OCI-LY3 (cell line): ENCODE data around the gene SLC38A2.

ENCODE experiments used
- H2AFZ ChIP-seq: fragments of 200-600, 300-600 bp; shearing (Covaris generic); 2 replicates; pipeline ENCODE4 v1.6.0; 2014; ENCODE audit warnings: antibody characterized with exemption, low read depth, low read length
- H3K27ac ChIP-seq: fragments of 200-600, 300-600 bp; sonication (generic); 2 replicates; pipeline ENCODE4 v1.5.1; 2014; ENCODE audit warnings: mild to moderate bottlenecking, low read length, moderate library complexity, mixed read lengths
- H3K27me3 ChIP-seq: fragments of 200-600, 300-600 bp; sonication (generic); 2 replicates; pipeline ENCODE4 v1.6.1; 2014; ENCODE audit warnings: low read depth, low read length, mixed read lengths
- H3K36me3 ChIP-seq: fragments of 200-600, 300-600 bp; sonication (generic); replicated peaks from 2 replicates; pipeline ENCODE3; 2014; ENCODE audit warnings: low read depth, low read length, mixed read lengths
- H3K4me1 ChIP-seq: fragments of 300-600, 200-600 bp; sonication (generic); 2 replicates; pipeline ENCODE4 v1.6.1; 2014; ENCODE audit warnings: low read length, mixed read lengths
- H3K4me2 ChIP-seq: fragments of 200-600, 300-600 bp; sonication (generic); 2 replicates; pipeline ENCODE4 v1.6.1; 2014; ENCODE audit warnings: low read length, mixed read lengths
- H3K4me3 ChIP-seq: fragments of 300-600, 200-600 bp; sonication (generic); 2 replicates; pipeline ENCODE4 v1.5.1; 2014; ENCODE audit warnings: antibody characterized with exemption, mild to moderate bottlenecking, low read length, moderate library complexity
- H3K79me2 ChIP-seq: fragments of 300-600, 200-600 bp; shearing (Covaris generic); 2 replicates; pipeline ENCODE4 v1.6.1; 2014; ENCODE audit warnings: mild to moderate bottlenecking, low read length, mixed read lengths
- H3K9ac ChIP-seq: fragments of 300-600, 200-600 bp; shearing (Covaris generic); 2 replicates; pipeline ENCODE4 v1.6.0; 2014; ENCODE audit warnings: mild to moderate bottlenecking, low read length, moderate library complexity
- H3K9me3 ChIP-seq: fragments of 200-600, 300-600 bp; shearing (Covaris generic); 2 replicates; pipeline ENCODE4 v1.6.1; 2014; ENCODE audit warnings: low read length, mixed read lengths; ENCODE audit not compliant: insufficient read depth
- H4K20me1 ChIP-seq: fragments of 200-600, 300-600 bp; sonication (generic); 2 replicates; pipeline ENCODE4 v1.6.1; 2016; ENCODE audit warnings: low read length, mixed read lengths; ENCODE audit not compliant: insufficient read depth
- CTCF ChIP-seq: fragments of 200-600, 300-600 bp; sonication (generic); IDR thresholded peaks from 2 replicates; pipeline ENCODE4 v1.5.1; 2014; ENCODE audit warnings: antibody characterized with exemption, low read length, low read depth
- EZH2phosphoT487 ChIP-seq: fragments of 200-600 bp; shearing (Covaris generic); IDR thresholded peaks from 2 replicates; pipeline ENCODE4 v1.6.1; 2018; ENCODE audit warnings: antibody characterized with exemption, mixed run types, low read depth

Gene SLC38A2

DNA sequence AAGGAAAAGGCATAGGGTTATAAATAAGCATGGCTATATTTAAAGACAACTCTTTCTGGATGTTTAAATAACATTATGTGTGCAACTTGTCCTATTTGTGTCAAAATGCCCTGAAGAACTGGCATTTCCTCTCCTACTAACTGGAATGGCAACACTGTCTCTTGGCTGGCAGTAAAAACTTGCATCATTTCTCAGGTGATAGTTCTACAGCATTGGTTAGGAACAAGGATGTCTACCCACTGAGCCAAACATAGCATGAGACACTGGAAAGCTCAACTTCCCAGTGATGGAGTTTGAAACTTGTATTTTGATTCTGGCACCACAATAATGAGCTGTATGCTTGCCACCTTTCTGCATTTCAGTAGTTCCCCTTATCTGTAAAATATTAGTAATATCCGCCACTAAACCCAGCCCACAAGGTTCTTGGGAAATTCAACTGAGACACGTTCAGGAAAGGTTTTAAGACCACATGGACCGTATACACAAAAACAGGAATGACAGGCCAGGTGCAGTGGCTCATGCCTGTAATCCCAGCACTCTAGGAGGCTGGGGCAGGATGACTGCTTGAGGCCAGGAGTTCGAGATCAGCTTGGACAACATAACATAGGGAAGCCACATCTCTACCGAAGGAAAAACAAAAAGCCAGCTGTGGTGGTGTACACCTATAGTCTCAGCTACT is 5.1 kb downstream of the SLC38A2 start:
- H3K4me3 ChIP-seq = no peak overlapping the region
- no peak for TF ChIP-seq EZH2phosphoT487
- no peak for TF ChIP-seq CTCF
- peaks cover 91% of the 10 kb centered on the region for H3K36me3 ChIP-seq
- H3K27ac ChIP-seq = no peak overlapping the region
- H3K9me3 ChIP-seq = no peaks in the 10 kb centered on the region
- no peak overlapping the region for H2AFZ ChIP-seq
- H3K27me3 ChIP-seq = no peaks in the 10 kb centered on the region
- H3K9ac ChIP-seq = no peak overlapping the region
- no peak overlapping the region for H3K4me2 ChIP-seq
- peaks cover 75% of the 10 kb centered on the region for H3K79me2 ChIP-seq
- peaks cover 80% of the 10 kb centered on the region for H3K4me1 ChIP-seq
- H4K20me1 ChIP-seq = peaks cover 86% of the 10 kb centered on the region

- H3K9me3 ChIP-seq = no peaks in the 10 kb centered on the region
- peaks cover 67% of the 10 kb centered on the region for H3K79me2 ChIP-seq
- peaks cover 87% of the 10 kb centered on the region for H3K4me1 ChIP-seq
- H3K27me3 ChIP-seq = no peaks in the 10 kb centered on the region
- H3K36me3 ChIP-seq = peaks cover 97% of the 10 kb centered on the region
- H3K4me2 ChIP-seq = no peak overlapping the region
- H3K27ac ChIP-seq = no peak overlapping the region
- no peak overlapping the region for H3K4me3 ChIP-seq
- no peak overlapping the region for H3K9ac ChIP-seq
- H4K20me1 ChIP-seq = peaks cover 93% of the 10 kb centered on the region
- TF ChIP-seq CTCF (no peak), EZH2phosphoT487 (no peak)
- H2AFZ ChIP-seq = no peak overlapping the region
Observed at GRCh38 chr12:46366771-46367170, 5.8 kb downstream of the SLC38A2 start.

GRCh38 chr12:46365951-46366379 is 6.6 kb downstream of the SLC38A2 start:
- no peak overlapping the region for H3K4me2 ChIP-seq
- H3K4me1 ChIP-seq = peaks cover 95% of the 10 kb centered on the region
- TF ChIP-seq CTCF (no peak), EZH2phosphoT487 (no peak)
- peaks cover 59% of the 10 kb centered on the region for H3K79me2 ChIP-seq
- H3K9me3 ChIP-seq = no peaks in the 10 kb centered on the region
- no peaks in the 10 kb centered on the region for H3K27me3 ChIP-seq
- peaks cover 99% of the 10 kb centered on the region for H3K36me3 ChIP-seq
- no peak overlapping the region for H3K9ac ChIP-seq
- H3K27ac ChIP-seq = no peak overlapping the region
- peaks cover 99% of the 10 kb centered on the region for H4K20me1 ChIP-seq
- no peak overlapping the region for H3K4me3 ChIP-seq
- no peak overlapping the region for H2AFZ ChIP-seq

DNA sequence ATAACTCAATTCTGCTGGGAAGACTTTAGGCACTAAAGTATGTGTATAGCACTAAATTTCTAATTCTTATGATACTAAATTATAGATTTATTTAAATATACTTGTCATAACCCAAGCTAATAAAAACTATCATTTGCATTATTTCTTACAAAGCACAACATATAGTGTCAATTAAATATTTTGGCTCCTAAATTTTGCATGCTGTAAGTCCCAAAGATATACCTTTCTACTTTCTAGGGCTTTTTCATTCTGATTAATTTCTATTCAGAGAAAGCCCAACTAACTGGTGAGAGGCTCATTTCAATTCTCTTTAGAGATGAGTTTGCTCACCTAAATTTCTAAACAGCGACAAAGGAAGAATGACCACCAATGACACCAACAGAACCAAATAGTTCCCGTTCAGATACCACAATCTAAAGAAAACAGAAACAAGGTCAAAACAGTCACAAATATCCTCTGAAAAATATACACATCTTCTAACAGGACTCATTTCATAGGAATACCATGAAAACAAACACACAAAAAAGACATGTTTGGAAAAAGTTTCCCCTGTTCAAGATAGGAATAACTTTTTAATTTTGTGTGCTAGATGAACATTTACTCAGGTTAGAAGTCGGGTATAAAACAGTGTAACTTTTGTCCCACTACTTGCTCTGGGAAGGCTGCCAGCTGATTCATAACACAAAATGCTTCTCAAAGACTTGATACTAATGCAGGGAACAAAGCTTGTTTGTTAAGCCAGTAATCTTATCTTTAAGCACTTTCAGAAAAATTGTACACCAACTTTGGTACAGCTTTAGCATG is 7.6 kb downstream of the SLC38A2 start:
- Histone ChIP-seq H3K36me3 (peaks cover 99% of the 10 kb centered on the region), H3K4me1 (peaks cover 92% of the 10 kb centered on the region), H3K79me2 (peaks cover 49% of the 10 kb centered on the region), H3K4me2 (no peak overlapping the region), H2AFZ (no peak overlapping the region), H3K4me3 (no peak overlapping the region), H3K9ac (no peak overlapping the region), H3K27ac (0 out of 2 replicates have a peak overlapping the region, but pooled peaks have one; percentile 17), H3K27me3 (no peaks in the 10 kb centered on the region), H4K20me1 (peaks cover 98% of the 10 kb centered on the region), H3K9me3 (no peaks in the 10 kb centered on the region)
- TF ChIP-seq CTCF = no peak
- TF ChIP-seq EZH2phosphoT487 = no peak
